GM12878 (cell line): ENCODE data around the gene SLC5A8. TPM values are rescaled to one million over a fixed set of nuclear protein-coding genes. Genes with fewer than 3 reads are reported as not detected.

ENCODE experiments used
- ATAC-seq: fragments of 200-7000 bp; cut with Tn5 transposase; 3 replicates; pipeline ENCODE4 v1.9.1; 2020; ENCODE audit warnings: mild to moderate bottlenecking, moderate library complexity
- BruUV-seq: library from RNA; stranded (reverse); fragments of 400-500 nt; replicated peaks from 2 replicates; lab custom pipeline; 2021; lab: Mats Ljungman, UMichigan
- CTCF ChIA-PET: fragments of 300-600 bp; sonication (Branson Sonifier 250); formaldehyde crosslinking; extraction: SDS; loops from one replicate; lab custom pipeline; 2021; ENCODE audit warnings: inconsistent platforms; lab: Yijun Ruan, JAX
- POLR2A ChIA-PET: fragments of 350-600 bp; formaldehyde crosslinking; extraction: SDS; loops from one replicate; lab custom pipeline; 2021; ENCODE audit warnings: inconsistent platforms; lab: Charles Lee
- RAD21 ChIA-PET: fragments of 300-600 bp; sonication (Branson Sonifier 250); formaldehyde crosslinking; loops from one replicate; lab custom pipeline; 2023; ENCODE audit warnings: antibody characterized with exemption; ENCODE audit not compliant: unreplicated experiment; lab: Charles Lee
- SMC1A ChIA-PET: fragments of 300-600 bp; sonication (Branson Sonifier 250); formaldehyde crosslinking; loops from one replicate; lab custom pipeline; 2023; ENCODE audit not compliant: unreplicated experiment, uncharacterized antibody; lab: Charles Lee
- DNase-seq: peaks from one replicate; pipeline ENCODE4 v3.0.0-alpha.2; 2011; ENCODE audit warnings: low read depth, low spot score
- FAIRE-seq: peaks from 3 replicates; lab custom pipeline; 2011; peaks lifted over from hg19 to GRCh38; lab: Jason Lieb, UNC
- H2AFZ ChIP-seq: 2 replicates; pipeline ENCODE4 v1.6.0; 2011; ENCODE audit warnings: low read depth, low read length, control low read depth; ENCODE audit not compliant: control insufficient read depth
- H3K27ac ChIP-seq: 2 replicates; pipeline ENCODE4 v1.5.1; 2011; ENCODE audit warnings: control low read depth; ENCODE audit not compliant: control insufficient read depth, insufficient read depth
- H3K27me3 ChIP-seq, 2 experiments: replicated peaks in 1 of 2; 2 replicates each; pipeline versions ENCODE4 v1.6.0 to v1.6.1; 2011; ENCODE audit warnings: low read length in 1 of 2; ENCODE audit not compliant: control insufficient read depth in 2 of 2, insufficient read depth in 2 of 2
- H3K36me3 ChIP-seq, 2 experiments: 2 replicates each; pipeline ENCODE4 v1.5.1; 2011; ENCODE audit warnings: low read length in 1 of 2; ENCODE audit not compliant: control insufficient read depth in 2 of 2, insufficient read depth in 2 of 2
- H3K4me1 ChIP-seq: 2 replicates; pipeline ENCODE4 v1.6.1; 2011; ENCODE audit warnings: mild to moderate bottlenecking, low read length, moderate library complexity, mixed read lengths; ENCODE audit not compliant: control insufficient read depth, insufficient read depth
- H3K4me2 ChIP-seq: 2 replicates; pipeline ENCODE4 v1.6.0; 2011; ENCODE audit warnings: control low read depth; ENCODE audit not compliant: control insufficient read depth, insufficient read depth
- H3K4me3 ChIP-seq: fragments of 200-600 bp; sonication (generic); 2 replicates; pipeline ENCODE4 v1.5.1; 2016
- H3K79me2 ChIP-seq: 2 replicates; pipeline ENCODE4 v1.6.0; 2011; ENCODE audit warnings: low read length; ENCODE audit not compliant: control insufficient read depth, insufficient read depth
- H3K9ac ChIP-seq: 2 replicates; pipeline ENCODE4 v1.8.0; 2011; ENCODE audit warnings: low read length, control low read depth, mixed read lengths; ENCODE audit not compliant: control insufficient read depth, insufficient read depth
- H3K9me3 ChIP-seq: replicated peaks from 3 replicates; pipeline ENCODE4 v1.5.1; 2011; ENCODE audit warnings: mild to moderate bottlenecking, low read length; ENCODE audit not compliant: control insufficient read depth, insufficient read depth
- H4K20me1 ChIP-seq: 2 replicates; pipeline ENCODE4 v1.6.0; 2011; ENCODE audit not compliant: control insufficient read depth, insufficient read depth
- ATF7 ChIP-seq: fragments of 450-650 bp; IDR thresholded peaks from 2 replicates; pipeline ENCODE4 v1.6.1; 2016; ENCODE audit warnings: low read depth, mild to moderate bottlenecking
- FOXK2 ChIP-seq: fragments of 450-650 bp; IDR thresholded peaks from 2 replicates; pipeline ENCODE4 v1.6.1; 2017; ENCODE audit warnings: mild to moderate bottlenecking, moderate library complexity
- ZBTB4 ChIP-seq: fragments of 450-650 bp; formaldehyde crosslinking; IDR thresholded peaks from 2 replicates; pipeline ENCODE4 v1.4.0; 2022; ENCODE audit warnings: mild to moderate bottlenecking, moderate library complexity
- ZBTB40 ChIP-seq: fragments of 450-650 bp; IDR thresholded peaks from 2 replicates; pipeline ENCODE4 v1.6.1; 2016; ENCODE audit warnings: mild to moderate bottlenecking, moderate library complexity, borderline replicate concordance
- ZNF592 ChIP-seq: fragments of 450-650 bp; IDR thresholded peaks from 2 replicates; pipeline ENCODE4 v1.6.1; 2017; ENCODE audit warnings: mild to moderate bottlenecking, moderate library complexity
- ZNF622 ChIP-seq: fragments of 450-650 bp; IDR thresholded peaks from 2 replicates; pipeline ENCODE4 v1.6.1; 2017; ENCODE audit warnings: mild to moderate bottlenecking, inconsistent platforms
- WGBS: methylation state at CpG from one replicate; pipeline ENCODE4 v1.1.6; 2016; ENCODE audit warnings: low lambda C conversion rate; ENCODE audit not compliant: insufficient replicate concordance, insufficient coverage; ENCODE audit errors: missing lambda C conversion rate; 5-methylcytosine and 5-hydroxymethylcytosine counted together
- in situ Hi-C: fragments of 300-500 bp; cut with MboI; formaldehyde crosslinking; loops from 9 replicates; pipeline ENCODE4 v1.14.3; 2018; ENCODE audit warnings: mixed read lengths
- intact Hi-C: fragments of 100-400 bp; cut with micrococcal nuclease; formaldehyde crosslinking; loops from one replicate; pipeline ENCODE4 v1.14.2; 2022; ENCODE audit not compliant: unreplicated experiment
- polyA plus RNA-seq, 11 experiments: library from polyadenylated mRNA; depleted of rRNA in 4 of 11; unstranded in 6 of 11; stranded (reverse) in 5 of 11; fragments of >200 nt; fragmentation: Nextera tagmentation in 4 of 11; fragmentation: Illumina TruSeq in 1 of 11; extraction: Ambion mirVana in 4 of 11; extraction: Trizol in 1 of 11; gene quantifications; 1 replicate in 1 of 11; 2 replicates in 10 of 11; pipeline versions ENCODE4 v1.2.1 to v1.2.3, GENCODE V29; 2011 to 2016; ENCODE audit warnings: inconsistent platforms in 2 of 11, missing spikeins in 2 of 11, low read depth in 1 of 11
- total RNA-seq, 4 experiments: library from RNA; depleted of rRNA in 3 of 4; stranded (reverse); fragments of >200 nt in 3 of 4; fragmentation: Illumina TruSeq in 1 of 4; extraction: Trizol in 1 of 4; gene quantifications; 2 replicates each; pipeline versions ENCODE4 v1.2.1 to v1.2.3, GENCODE V29; 2013 to 2021

The SLC5A8 gene
- total and polyA plus RNA-seq, 10 of the 15 experiments (the other 5 are each of a cell fraction or from before 2014, with no cell fraction given): not detected

- Histone ChIP-seq H4K20me1 (no peaks in the 10 kb centered on the region), H3K9me3 (no peaks in the 10 kb centered on the region)
- no TSS peak for BruUV-seq
- 55% methylated on average over 6 of the region's 6 CpGs for WGBS
- DNase-seq: no peak
- POLR2A ChIA-PET: no interaction called here
- CTCF ChIA-PET: no interaction called here
- SMC1A ChIA-PET: interaction anchor here (0.6 kb wide), 1 partner anchor 192 kb away, joined by 3 read pairs; no protein-coding TSS in a partner anchor
- TF ChIP-seq ZNF592: no peak
- no peak for TF ChIP-seq ZBTB40
- TF ChIP-seq ZBTB4 (CRISPR knock-in tag): no peak
- no peak for TF ChIP-seq FOXK2
- no peak for TF ChIP-seq ZNF622
- no peak for TF ChIP-seq ATF7
- TF ChIP-seq, all 136 proteins: peak for 0
- no peak overlapping the region for H3K27ac ChIP-seq
- H3K4me2 ChIP-seq: no peak overlapping the region
- no peak overlapping the region for H2AFZ ChIP-seq
- H3K79me2 ChIP-seq: no peaks in the 10 kb centered on the region
- H3K4me3 ChIP-seq: no peak overlapping the region
- no peak overlapping the region for H3K9ac ChIP-seq
- H3K36me3 ChIP-seq: no peaks in the 10 kb centered on the region
- ATAC-seq (no peak), FAIRE-seq (no peak)
- intact Hi-C loops: loop anchor here (5.0 kb wide), 1 partner anchor 300 kb away; no protein-coding TSS in a partner anchor
- in situ Hi-C loops: no loop called here
- RAD21 ChIA-PET: no interaction called here
- H3K27me3 ChIP-seq: no peaks in the 10 kb centered on the region
- no peaks in the 10 kb centered on the region for H3K4me1 ChIP-seq
These were observed 82.4 kb downstream of the SLC5A8 start for GRCh38 chr12:101127521-101128219.
